GM12878 (cell line): ENCODE measurements around the gene DNAJB6. TPM values are rescaled to one million over a fixed set of nuclear protein-coding genes. Genes with fewer than 3 reads are reported as not detected.

Experiments
- ATAC-seq: fragments of 200-7000 bp; cut with Tn5 transposase; 3 replicates; pipeline ENCODE4 v1.9.1; 2020; ENCODE audit warnings: mild to moderate bottlenecking, moderate library complexity
- BruUV-seq: library from RNA; stranded (reverse); fragments of 400-500 nt; replicated peaks from 2 replicates; lab custom pipeline; 2021; lab: Mats Ljungman, UMichigan
- CTCF ChIA-PET: fragments of 300-600 bp; sonication (Branson Sonifier 250); formaldehyde crosslinking; extraction: SDS; loops from one replicate; lab custom pipeline; 2021; ENCODE audit warnings: inconsistent platforms; lab: Yijun Ruan, JAX
- POLR2A ChIA-PET: fragments of 350-600 bp; formaldehyde crosslinking; extraction: SDS; loops from one replicate; lab custom pipeline; 2021; ENCODE audit warnings: inconsistent platforms; lab: Charles Lee
- RAD21 ChIA-PET: fragments of 300-600 bp; sonication (Branson Sonifier 250); formaldehyde crosslinking; loops from one replicate; lab custom pipeline; 2023; ENCODE audit warnings: antibody characterized with exemption; ENCODE audit not compliant: unreplicated experiment; lab: Charles Lee
- SMC1A ChIA-PET: fragments of 300-600 bp; sonication (Branson Sonifier 250); formaldehyde crosslinking; loops from one replicate; lab custom pipeline; 2023; ENCODE audit not compliant: unreplicated experiment, uncharacterized antibody; lab: Charles Lee
- DNase-seq: peaks from one replicate; pipeline ENCODE4 v3.0.0-alpha.2; 2011; ENCODE audit warnings: low read depth, low spot score
- FAIRE-seq: peaks from 3 replicates; lab custom pipeline; 2011; peaks lifted over from hg19 to GRCh38; lab: Jason Lieb, UNC
- H2AFZ ChIP-seq: 2 replicates; pipeline ENCODE4 v1.6.0; 2011; ENCODE audit warnings: low read depth, low read length, control low read depth; ENCODE audit not compliant: control insufficient read depth
- H3K27ac ChIP-seq: 2 replicates; pipeline ENCODE4 v1.5.1; 2011; ENCODE audit warnings: control low read depth; ENCODE audit not compliant: control insufficient read depth, insufficient read depth
- H3K27me3 ChIP-seq, 2 experiments: replicated peaks in 1 of 2; 2 replicates each; pipeline versions ENCODE4 v1.6.0 to v1.6.1; 2011; ENCODE audit warnings: low read length in 1 of 2; ENCODE audit not compliant: control insufficient read depth in 2 of 2, insufficient read depth in 2 of 2
- H3K36me3 ChIP-seq, 2 experiments: 2 replicates each; pipeline ENCODE4 v1.5.1; 2011; ENCODE audit warnings: low read length in 1 of 2; ENCODE audit not compliant: control insufficient read depth in 2 of 2, insufficient read depth in 2 of 2
- H3K4me1 ChIP-seq: 2 replicates; pipeline ENCODE4 v1.6.1; 2011; ENCODE audit warnings: mild to moderate bottlenecking, low read length, moderate library complexity, mixed read lengths; ENCODE audit not compliant: control insufficient read depth, insufficient read depth
- H3K4me2 ChIP-seq: 2 replicates; pipeline ENCODE4 v1.6.0; 2011; ENCODE audit warnings: control low read depth; ENCODE audit not compliant: control insufficient read depth, insufficient read depth
- H3K4me3 ChIP-seq: fragments of 200-600 bp; sonication (generic); 2 replicates; pipeline ENCODE4 v1.5.1; 2016
- H3K79me2 ChIP-seq: 2 replicates; pipeline ENCODE4 v1.6.0; 2011; ENCODE audit warnings: low read length; ENCODE audit not compliant: control insufficient read depth, insufficient read depth
- H3K9ac ChIP-seq: 2 replicates; pipeline ENCODE4 v1.8.0; 2011; ENCODE audit warnings: low read length, control low read depth, mixed read lengths; ENCODE audit not compliant: control insufficient read depth, insufficient read depth
- H3K9me3 ChIP-seq: replicated peaks from 3 replicates; pipeline ENCODE4 v1.5.1; 2011; ENCODE audit warnings: mild to moderate bottlenecking, low read length; ENCODE audit not compliant: control insufficient read depth, insufficient read depth
- H4K20me1 ChIP-seq: 2 replicates; pipeline ENCODE4 v1.6.0; 2011; ENCODE audit not compliant: control insufficient read depth, insufficient read depth
- CBFB ChIP-seq: IDR thresholded peaks from 2 replicates; pipeline ENCODE4 v1.6.1; 2016; ENCODE audit warnings: antibody characterized with exemption, low read depth
- CBX3 ChIP-seq: fragments of 200-600 bp; sonication (generic); IDR thresholded peaks from 2 replicates; pipeline ENCODE4 v1.6.1; 2016; ENCODE audit warnings: low read depth, borderline replicate concordance
- CEBPB ChIP-seq, 2 experiments: fragments of 150-350 bp in 1 of 2; IDR thresholded peaks; 2 replicates each; pipeline ENCODE4 v1.6.1; 2012 to 2014; ENCODE audit warnings: low read depth in 2 of 2, low read length in 2 of 2, borderline replicate concordance in 1 of 2, inconsistent platforms in 1 of 2
- NBN ChIP-seq: fragments of 450-650 bp; IDR thresholded peaks from 2 replicates; pipeline ENCODE4 v1.6.1; 2016
- SMAD5 ChIP-seq: IDR thresholded peaks from 2 replicates; pipeline ENCODE4 v1.6.1; 2016; ENCODE audit warnings: antibody characterized with exemption, low read depth
- ZZZ3 ChIP-seq: IDR thresholded peaks from 2 replicates; pipeline ENCODE4 v1.6.1; 2011; ENCODE audit warnings: low read depth; ENCODE audit not compliant: control insufficient read depth, insufficient read length
- WGBS: methylation state at CpG from one replicate; pipeline ENCODE4 v1.1.6; 2016; ENCODE audit warnings: low lambda C conversion rate; ENCODE audit not compliant: insufficient replicate concordance, insufficient coverage; ENCODE audit errors: missing lambda C conversion rate; 5-methylcytosine and 5-hydroxymethylcytosine counted together
- in situ Hi-C: fragments of 300-500 bp; cut with MboI; formaldehyde crosslinking; loops from 9 replicates; pipeline ENCODE4 v1.14.3; 2018; ENCODE audit warnings: mixed read lengths
- intact Hi-C: fragments of 100-400 bp; cut with micrococcal nuclease; formaldehyde crosslinking; loops from one replicate; pipeline ENCODE4 v1.14.2; 2022; ENCODE audit not compliant: unreplicated experiment
- polyA plus RNA-seq, 11 experiments: library from polyadenylated mRNA; depleted of rRNA in 4 of 11; unstranded in 6 of 11; stranded (reverse) in 5 of 11; fragments of >200 nt; fragmentation: Nextera tagmentation in 4 of 11; fragmentation: Illumina TruSeq in 1 of 11; extraction: Ambion mirVana in 4 of 11; extraction: Trizol in 1 of 11; gene quantifications; 1 replicate in 1 of 11; 2 replicates in 10 of 11; pipeline versions ENCODE4 v1.2.1 to v1.2.3, GENCODE V29; 2011 to 2016; ENCODE audit warnings: inconsistent platforms in 2 of 11, missing spikeins in 2 of 11, low read depth in 1 of 11
- total RNA-seq, 4 experiments: library from RNA; depleted of rRNA in 3 of 4; stranded (reverse); fragments of >200 nt in 3 of 4; fragmentation: Illumina TruSeq in 1 of 4; extraction: Trizol in 1 of 4; gene quantifications; 2 replicates each; pipeline versions ENCODE4 v1.2.1 to v1.2.3, GENCODE V29; 2013 to 2021
- TF ChIP-seq, protein P1 (sequence below): fragments of 450-650 bp; formaldehyde crosslinking; IDR thresholded peaks from 2 replicates; pipeline ENCODE4 v1.4.0; 2022; ENCODE audit warnings: mild to moderate bottlenecking, moderate library complexity
- TF ChIP-seq, protein P2 (sequence below): fragments of 150-350 bp; IDR thresholded peaks from 2 replicates; pipeline ENCODE4 v1.6.1; 2014; ENCODE audit warnings: mild to moderate bottlenecking, low read depth, low read length

DNAJB6 gene
- total and polyA plus RNA-seq, 10 of the 15 experiments (the other 5 are each of a cell fraction or from before 2014, with no cell fraction given) = 34.5 to 117 (median 53.1) TPM

DNA sequence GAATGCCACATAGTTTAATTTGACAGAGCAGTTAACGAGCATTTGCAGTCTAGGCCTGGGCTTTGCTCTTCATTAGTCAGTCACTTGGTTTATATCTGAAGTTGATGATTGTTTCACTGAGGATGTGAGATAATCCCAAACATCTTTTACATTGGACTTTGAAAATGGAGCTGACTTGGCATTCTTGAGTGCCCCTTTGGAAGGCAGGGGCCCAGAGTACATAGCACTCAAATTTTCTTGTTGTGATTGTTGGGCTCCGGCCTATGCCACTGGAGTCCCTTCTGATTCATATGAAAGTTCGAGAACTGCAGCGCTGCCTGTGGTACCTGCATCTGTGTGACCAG lies 21.9 kb downstream of the DNAJB6 start:
- H3K4me2 ChIP-seq = no peak overlapping the region
- ChIA-PET RAD21 (no interaction called here), SMC1A (interaction anchor here (1.2 kb wide), 1 partner anchor 11 kb away, joined by 3 read pairs; no protein-coding TSS in a partner anchor), CTCF (interaction anchor here (1.3 kb wide), 2 partner anchors 20 to 28 kb away, joined by 3 to 6 read pairs; no protein-coding TSS in a partner anchor), POLR2A (no interaction called here)
- ATAC-seq (no peak), FAIRE-seq (no peak), DNase-seq (no peak)
- TF ChIP-seq NBN (no peak), CEBPB (IDR thresholded peaks at IDR 0.05; ENCODE audit: borderline replicate concordance in 1 of 2, low read depth in 2 of 2, low read length in 2 of 2) (no peak), CBFB (no peak), SMAD5 (no peak), CBX3 (no peak), ZZZ3 (no peak)
- TF ChIP-seq, protein P1, sequence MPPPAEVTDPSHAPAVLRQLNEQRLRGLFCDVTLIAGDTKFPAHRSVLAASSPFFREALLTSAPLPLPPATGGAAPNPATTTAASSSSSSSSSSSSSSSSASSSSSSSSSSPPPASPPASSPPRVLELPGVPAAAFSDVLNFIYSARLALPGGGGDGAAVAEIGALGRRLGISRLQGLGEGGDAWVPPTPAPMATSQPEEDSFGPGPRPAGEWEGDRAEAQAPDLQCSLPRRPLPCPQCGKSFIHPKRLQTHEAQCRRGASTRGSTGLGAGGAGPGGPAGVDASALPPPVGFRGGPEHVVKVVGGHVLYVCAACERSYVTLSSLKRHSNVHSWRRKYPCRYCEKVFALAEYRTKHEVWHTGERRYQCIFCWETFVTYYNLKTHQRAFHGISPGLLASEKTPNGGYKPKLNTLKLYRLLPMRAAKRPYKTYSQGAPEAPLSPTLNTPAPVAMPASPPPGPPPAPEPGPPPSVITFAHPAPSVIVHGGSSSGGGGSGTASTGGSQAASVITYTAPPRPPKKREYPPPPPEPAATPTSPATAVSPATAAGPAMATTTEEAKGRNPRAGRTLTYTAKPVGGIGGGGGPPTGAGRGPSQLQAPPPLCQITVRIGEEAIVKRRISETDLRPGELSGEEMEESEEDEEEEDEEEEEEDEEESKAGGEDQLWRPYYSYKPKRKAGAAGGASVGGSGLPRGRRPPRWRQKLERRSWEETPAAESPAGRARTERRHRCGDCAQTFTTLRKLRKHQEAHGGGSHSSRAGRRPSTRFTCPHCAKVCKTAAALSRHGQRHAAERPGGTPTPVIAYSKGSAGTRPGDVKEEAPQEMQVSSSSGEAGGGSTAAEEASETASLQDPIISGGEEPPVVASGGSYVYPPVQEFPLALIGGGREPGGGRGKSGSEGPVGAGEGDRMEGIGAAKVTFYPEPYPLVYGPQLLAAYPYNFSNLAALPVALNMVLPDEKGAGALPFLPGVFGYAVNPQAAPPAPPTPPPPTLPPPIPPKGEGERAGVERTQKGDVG (CRISPR knock-in tag) = no peak
- TF ChIP-seq, protein P2, sequence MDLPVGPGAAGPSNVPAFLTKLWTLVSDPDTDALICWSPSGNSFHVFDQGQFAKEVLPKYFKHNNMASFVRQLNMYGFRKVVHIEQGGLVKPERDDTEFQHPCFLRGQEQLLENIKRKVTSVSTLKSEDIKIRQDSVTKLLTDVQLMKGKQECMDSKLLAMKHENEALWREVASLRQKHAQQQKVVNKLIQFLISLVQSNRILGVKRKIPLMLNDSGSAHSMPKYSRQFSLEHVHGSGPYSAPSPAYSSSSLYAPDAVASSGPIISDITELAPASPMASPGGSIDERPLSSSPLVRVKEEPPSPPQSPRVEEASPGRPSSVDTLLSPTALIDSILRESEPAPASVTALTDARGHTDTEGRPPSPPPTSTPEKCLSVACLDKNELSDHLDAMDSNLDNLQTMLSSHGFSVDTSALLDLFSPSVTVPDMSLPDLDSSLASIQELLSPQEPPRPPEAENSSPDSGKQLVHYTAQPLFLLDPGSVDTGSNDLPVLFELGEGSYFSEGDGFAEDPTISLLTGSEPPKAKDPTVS = no peak
- H3K4me3 ChIP-seq = no peak overlapping the region
- peaks cover 59% of the 10 kb centered on the region for H3K79me2 ChIP-seq
- peaks cover 20% of the 10 kb centered on the region in 2 experiments for H3K36me3 ChIP-seq
- BruUV-seq = no TSS peak
- no peak overlapping the region for H3K9ac ChIP-seq
- no peak overlapping the region for H3K27ac ChIP-seq
- intact Hi-C loops = loop anchor here (10.0 kb wide), 1 partner anchor 344 kb away; the partner anchor contains the start of gene MNX1
- WGBS = 75% methylated on average over 4 of the region's 4 CpGs
- no peak overlapping the region for H2AFZ ChIP-seq
- no peaks in the 10 kb centered on the region for H4K20me1 ChIP-seq
- no peaks in the 10 kb centered on the region for H3K27me3 ChIP-seq
- in situ Hi-C loops = no loop called here
- H3K9me3 ChIP-seq = no peaks in the 10 kb centered on the region
- peaks cover 14% of the 10 kb centered on the region for H3K4me1 ChIP-seq
